GM18909 (cell line): ENCODE data around the gene LYPD8.
"Not testable (repeated sequence)": the region's sequence is repeated elsewhere in the genome, so short reads cannot be mapped to it uniquely, and the experiment has no call there.

Experiments
- ATAC-seq: cut with Tn5 transposase; IDR thresholded peaks from one replicate; pipeline ENCODE4 v1.9.1; 2021; ENCODE audit warnings: mild to moderate bottlenecking; ENCODE audit not compliant: unreplicated experiment, poor library complexity

Gene LYPD8

GRCh38 chr1:248755517-248755916 is at the start of gene LYPD8:
LYPD8 (minus strand) TSS chr1:248755759; CDS start chr1:248751081, 4,678 bp downstream.
- ATAC-seq = no peak

DNA sequence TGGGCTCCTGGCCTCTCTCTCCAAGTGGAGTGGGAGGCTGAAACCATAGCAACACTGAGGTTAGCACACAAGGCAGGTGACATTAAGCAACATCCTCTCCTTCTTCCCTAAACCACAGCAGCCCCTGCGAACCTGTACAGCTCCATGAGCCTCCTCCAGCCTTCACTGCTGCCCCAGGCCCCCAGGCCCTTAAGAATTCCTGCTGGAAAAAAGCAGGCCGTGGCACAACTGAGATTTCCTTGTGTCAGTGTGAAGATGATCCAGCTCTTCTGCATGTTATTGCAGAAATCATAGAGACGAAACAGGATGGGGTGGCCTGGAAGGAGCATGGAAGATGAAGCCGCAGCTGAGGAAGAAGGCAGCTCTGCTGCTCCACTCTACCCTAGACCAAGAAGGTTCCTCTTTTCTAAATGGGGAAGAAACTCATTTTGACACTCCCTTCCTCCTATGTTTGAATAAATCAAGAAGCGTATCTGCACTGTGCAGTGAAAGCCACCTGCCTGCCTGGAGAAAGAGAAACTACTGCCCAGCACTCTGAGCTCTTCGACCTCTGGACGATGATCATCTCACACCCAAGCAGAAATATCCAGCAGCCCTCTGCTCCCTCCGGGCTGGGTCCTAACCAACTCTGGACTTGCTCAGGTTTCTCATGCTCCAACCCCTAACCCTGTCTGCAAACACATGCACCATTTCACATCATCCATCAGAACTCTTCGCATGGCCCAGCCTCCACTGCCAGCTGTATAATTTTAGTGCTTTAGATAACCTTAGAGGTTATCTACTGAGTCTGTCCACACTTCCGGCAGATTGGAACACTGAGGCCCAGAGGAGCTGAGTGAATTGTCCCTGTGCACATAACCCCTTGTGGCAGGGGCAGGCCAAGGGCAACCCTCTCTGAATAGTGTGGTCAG is 49.5 kb upstream of the LYPD8 start:
- ATAC-seq = peak; percentile 90

DNA sequence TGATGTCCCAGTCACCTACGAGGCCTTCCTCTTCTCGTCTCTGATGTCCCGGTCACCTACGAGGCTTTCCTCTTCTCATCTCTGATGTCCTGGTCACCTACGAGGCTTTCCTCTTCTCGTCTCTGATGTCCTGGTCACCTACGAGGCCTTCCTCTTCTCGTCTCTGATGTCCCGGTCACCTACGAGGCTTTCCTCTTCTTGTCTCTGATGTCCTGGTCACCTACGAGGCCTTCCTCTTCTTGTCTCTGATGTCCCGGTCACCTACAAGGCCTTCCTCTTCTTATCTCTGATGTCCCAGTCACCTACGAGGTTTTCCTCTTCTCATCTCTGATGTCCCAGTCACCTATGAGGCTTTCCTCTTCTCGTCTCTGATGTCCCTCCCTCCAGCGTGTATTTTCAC is 47.9 kb upstream of the LYPD8 start:
- ATAC-seq = not testable (repeated sequence)

GRCh38 chr1:248802454-248802853 is 46.9 kb upstream of the LYPD8 start:
- ATAC-seq = no peak

GRCh38 chr1:248800459-248800858 is 44.9 kb upstream of the LYPD8 start:
- no peak for ATAC-seq

DNA sequence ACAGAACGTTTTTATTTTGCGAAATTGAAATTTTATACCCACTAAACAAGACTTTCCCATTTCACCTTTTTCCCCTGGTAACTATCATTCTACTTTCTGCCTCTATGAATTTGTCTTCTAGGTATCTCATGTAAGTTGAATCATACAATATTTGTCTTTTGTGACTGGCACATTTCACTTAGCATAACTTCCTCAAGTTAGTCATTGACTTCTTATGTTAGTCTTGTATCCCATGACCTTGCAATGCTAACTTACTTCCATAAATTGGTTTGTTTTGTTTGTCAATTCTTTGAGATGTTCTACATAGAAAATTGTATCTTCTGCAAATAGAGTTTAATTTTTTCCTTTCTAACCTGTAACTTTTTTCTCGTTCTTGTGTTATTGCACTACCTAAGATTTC is 43.2 kb upstream of the LYPD8 start:
- ATAC-seq = no peak

- not testable (repeated sequence) for ATAC-seq
These were observed 39.1 kb upstream of the LYPD8 start for GRCh38 chr1:248794663-248795062.

DNA sequence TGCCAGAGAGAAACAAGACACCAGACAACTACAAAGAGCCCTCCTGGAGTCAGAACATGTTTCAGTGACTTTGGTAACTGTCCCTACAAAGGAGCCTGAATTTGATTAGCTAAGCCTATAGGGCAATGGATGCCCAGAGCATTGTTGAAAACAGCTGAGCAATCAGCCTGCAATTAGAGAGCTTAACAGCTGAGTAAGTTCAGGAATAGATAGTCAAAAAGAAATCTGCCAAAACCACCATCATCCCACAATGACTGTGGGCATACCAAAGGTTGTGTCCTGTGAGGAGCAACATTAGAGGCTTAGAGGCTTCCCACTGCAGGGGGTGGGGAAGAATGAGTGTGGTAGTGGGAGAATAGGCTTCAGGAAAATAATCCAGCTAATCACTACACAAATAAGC is 38.0 kb upstream of the LYPD8 start:
- peak; percentile 91 for ATAC-seq

DNA sequence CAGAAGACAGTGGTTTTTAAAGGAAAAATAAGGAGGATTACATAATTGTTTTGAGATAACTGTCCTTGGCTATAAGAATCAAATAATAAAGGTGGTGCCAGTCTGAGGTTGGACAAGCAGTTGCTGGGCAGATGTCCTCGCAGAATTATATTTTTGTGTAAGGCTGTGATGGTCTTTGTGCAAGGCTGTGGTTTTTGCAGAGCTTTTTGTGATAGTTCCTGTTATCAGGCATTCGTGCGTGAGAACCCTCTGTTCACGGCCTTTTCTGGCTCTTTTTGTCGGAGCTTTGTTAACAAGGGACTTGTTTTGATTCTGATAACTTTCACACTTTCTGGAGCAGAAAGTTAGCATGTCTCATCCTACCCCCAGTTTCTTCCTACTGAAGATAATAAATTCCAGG is 36.8 kb upstream of the LYPD8 start:
- ATAC-seq = peak; percentile 39

DNA sequence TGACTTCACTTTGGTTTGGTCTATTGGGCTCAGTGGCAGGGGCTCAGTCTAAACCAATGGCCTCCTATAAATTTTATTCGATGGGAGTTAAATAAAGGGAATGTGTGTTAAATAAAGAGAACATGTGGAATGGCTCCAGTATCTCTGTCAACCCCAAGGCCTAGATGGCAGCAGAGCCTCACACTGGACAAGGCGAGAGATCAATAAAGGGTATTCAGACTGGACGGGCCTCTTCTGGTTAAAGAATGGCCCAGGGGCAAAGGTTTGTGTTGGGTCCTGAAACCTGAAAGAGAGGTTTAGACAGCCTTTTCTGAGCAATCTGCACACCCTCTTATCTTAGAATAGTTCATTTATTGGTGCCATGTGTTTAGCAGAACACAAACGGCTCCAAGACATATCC is 35.5 kb upstream of the LYPD8 start:
- no peak for ATAC-seq

DNA sequence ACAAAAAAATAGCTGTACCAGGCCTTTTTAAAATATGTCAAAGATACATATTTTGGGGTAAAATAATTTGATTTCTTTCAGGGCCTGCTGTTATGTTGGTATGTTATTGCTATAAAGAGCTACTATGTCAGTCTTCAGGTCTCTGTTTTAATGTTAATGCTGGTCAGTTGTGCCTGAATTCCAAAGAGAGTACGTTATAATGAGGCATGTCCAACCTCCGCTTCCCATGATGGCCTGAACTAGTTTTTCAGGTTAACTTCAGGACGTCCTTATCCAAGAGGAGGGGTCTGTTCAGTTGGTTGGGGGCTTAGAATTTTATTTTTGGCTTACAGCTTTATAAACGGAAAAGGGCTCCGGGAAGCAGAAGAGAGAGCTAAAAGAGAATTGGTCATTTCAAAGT is 34.9 kb upstream of the LYPD8 start:
- ATAC-seq = no peak

- not testable (repeated sequence) for ATAC-seq
These were observed 33.8 kb upstream of the LYPD8 start for GRCh38 chr1:248789337-248789736.

DNA sequence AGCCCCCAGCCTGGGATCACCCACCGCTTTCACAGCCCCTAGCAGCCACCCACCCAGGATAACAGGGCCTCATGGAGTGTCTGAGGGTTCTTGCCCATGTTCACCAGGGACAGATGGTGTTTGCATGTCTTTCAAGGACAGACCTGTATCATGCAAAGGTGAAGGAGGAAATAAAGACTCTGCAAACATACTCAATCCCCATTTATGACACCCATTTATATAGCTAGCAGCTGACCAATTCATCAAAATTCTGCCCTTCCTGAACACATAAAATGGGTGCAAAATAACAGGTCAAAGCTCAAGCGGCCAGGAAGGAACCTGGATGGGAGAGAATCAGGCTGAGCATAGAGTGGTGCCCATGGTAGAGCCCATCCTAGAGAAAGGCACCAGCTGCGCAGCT is 32.8 kb upstream of the LYPD8 start:
- no peak for ATAC-seq

DNA sequence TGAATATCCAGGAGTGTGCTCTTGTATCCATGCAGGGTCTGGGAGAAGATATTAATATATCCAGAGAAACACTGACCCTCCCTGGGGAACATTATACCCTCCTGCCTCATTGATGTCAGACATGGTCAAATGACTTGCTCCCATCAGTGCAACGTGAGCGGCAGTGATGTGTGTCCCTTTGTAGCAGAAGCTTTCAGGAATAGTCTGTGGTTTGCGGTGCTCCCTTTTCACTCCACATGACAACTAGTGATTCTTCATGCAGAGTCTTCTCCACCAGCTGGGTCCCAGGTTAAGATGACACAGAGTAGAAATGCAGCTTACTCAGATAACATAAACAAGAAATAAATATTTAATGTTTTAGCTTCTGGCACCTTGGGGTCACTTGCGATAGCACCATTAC is 31.9 kb upstream of the LYPD8 start:
- ATAC-seq = no peak

- peak; percentile 51 for ATAC-seq
These were observed 30.6 kb upstream of the LYPD8 start for GRCh38 chr1:248786156-248786555.

GRCh38 chr1:248783367-248783766 is 27.8 kb upstream of the LYPD8 start:
- ATAC-seq = no peak

- no peak for ATAC-seq
These were observed 27.0 kb upstream of the LYPD8 start for GRCh38 chr1:248782416-248783141.

DNA sequence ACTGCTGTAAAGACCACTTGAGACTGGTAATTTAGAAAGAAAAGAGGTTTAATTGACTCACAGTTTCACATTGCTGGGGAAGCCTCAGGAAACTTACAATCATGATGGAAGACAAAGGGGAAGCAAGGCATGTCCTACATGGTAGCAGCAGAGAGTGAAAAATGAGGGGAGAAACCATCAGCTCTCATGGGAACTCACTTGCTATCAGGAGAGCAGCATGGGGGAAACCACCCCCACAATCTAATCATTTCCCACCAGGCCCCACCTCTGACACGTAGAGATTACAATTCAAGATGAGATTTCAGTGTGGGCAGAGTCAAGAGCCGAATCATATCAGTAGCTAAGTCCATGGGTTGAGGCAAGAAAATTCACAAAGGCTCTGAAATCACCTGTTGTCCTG is 23.8 kb upstream of the LYPD8 start:
- ATAC-seq = no peak

DNA sequence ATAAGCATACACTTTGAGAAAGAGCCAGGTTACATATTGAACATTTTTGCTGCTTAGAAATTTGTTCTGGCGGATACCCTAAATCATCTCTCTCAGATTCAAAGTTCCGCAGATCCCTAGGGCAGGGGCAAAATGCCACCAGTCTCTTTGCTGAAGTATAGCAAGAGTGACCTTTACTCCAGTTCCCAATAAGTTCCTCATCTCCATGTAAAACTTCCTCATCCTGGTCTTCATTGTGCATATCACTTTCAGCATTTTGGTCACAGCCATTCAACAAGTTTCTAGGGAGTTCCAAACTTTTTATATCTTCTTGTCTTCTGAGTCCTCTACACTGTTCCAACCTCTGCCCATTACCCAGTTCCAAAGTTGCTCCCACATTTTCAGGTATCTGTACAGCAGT is 23.3 kb upstream of the LYPD8 start:
- ATAC-seq = no peak

GRCh38 chr1:248776991-248777390 is 21.4 kb upstream of the LYPD8 start:
- no peak for ATAC-seq

DNA sequence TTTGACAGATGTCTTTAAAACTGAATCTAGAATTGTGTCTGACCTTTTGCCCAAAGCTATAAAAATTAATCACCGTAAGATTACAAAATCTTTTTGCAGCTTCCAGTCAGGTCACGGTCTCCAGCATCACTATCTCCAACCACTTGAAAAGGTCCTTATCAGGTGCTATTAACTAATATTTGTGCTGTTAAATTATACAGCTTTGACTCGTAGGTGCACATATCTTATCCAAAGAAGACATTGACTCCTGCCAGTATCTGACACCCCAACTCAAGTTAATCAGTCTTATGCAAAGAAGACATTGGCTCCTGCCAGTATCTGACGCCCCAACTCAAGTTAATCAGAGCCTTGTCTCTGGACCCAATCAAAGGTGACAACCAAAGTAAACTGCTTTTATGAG is 19.9 kb upstream of the LYPD8 start:
- ATAC-seq = no peak

- ATAC-seq = no peak
These were observed 4.1 kb upstream of the LYPD8 start for GRCh38 chr1:248759644-248760043.
